CD8-positive, alpha-beta memory T cell (primary cell): ENCODE results near the gene KRTAP12-2. TPM values are rescaled to one million over a fixed set of nuclear protein-coding genes. Genes with fewer than 3 reads are reported as not detected.

Experiments
- CTCF ChIA-PET: fragments of 350-600 bp; sonication (Branson Sonifier 250); formaldehyde crosslinking; loops from one replicate; lab custom pipeline; 2021; ENCODE audit warnings: antibody characterized with exemption; lab: Charles Lee
- POLR2A ChIA-PET: fragments of 350-600 bp; sonication (Branson Sonifier 250); formaldehyde crosslinking; loops from one replicate; lab custom pipeline; 2021; ENCODE audit warnings: antibody characterized with exemption; lab: Charles Lee
- DNase-seq, 5 donors: peaks; one replicate each; pipeline versions ENCODE4 v3.0.0 to v3.0.0-alpha.2; 2020 to 2022; ENCODE audit warnings: mixed read lengths in 1 of 5
- H3K27ac ChIP-seq: one replicate; pipeline ENCODE4 v1.7.0; 2013; ENCODE audit warnings: low read depth, mild to moderate bottlenecking, low read length, moderate library complexity
- H3K27me3 ChIP-seq: 2 replicates; pipeline ENCODE4 v1.7.0; 2013; ENCODE audit warnings: low read length, mild to moderate bottlenecking; ENCODE audit not compliant: insufficient read depth, poor library complexity, severe bottlenecking
- H3K36me3 ChIP-seq: 2 replicates; pipeline ENCODE4 v1.7.0; 2013; ENCODE audit warnings: mild to moderate bottlenecking, low read length, moderate library complexity; ENCODE audit not compliant: insufficient read depth
- H3K4me1 ChIP-seq: 2 replicates; pipeline ENCODE4 v1.7.0; 2013; ENCODE audit warnings: mild to moderate bottlenecking, low read length, moderate library complexity; ENCODE audit not compliant: insufficient read depth
- H3K4me3 ChIP-seq: 2 replicates; pipeline ENCODE4 v1.7.0; 2013; ENCODE audit warnings: mild to moderate bottlenecking, low read length
- H3K9me3 ChIP-seq: 2 replicates; pipeline ENCODE4 v1.7.0; 2013; ENCODE audit warnings: mild to moderate bottlenecking, low read length
- H3K27ac Mint-ChIP-seq, 8 donors: one replicate each; pipeline ENCODE4 v1.8.0; 2020 to 2021; ENCODE audit warnings: mixed read lengths in 8 of 8, mild to moderate bottlenecking in 6 of 8, inconsistent platforms in 3 of 8, moderate library complexity in 3 of 8
- H3K27me3 Mint-ChIP-seq, 2 donors: one replicate each; pipeline ENCODE4 v1.8.0; 2020 to 2021; ENCODE audit warnings: mixed read lengths in 2 of 2, mild to moderate bottlenecking in 1 of 2, moderate library complexity in 1 of 2
- H3K36me3 Mint-ChIP-seq, 3 donors: one replicate each; pipeline ENCODE4 v1.8.0; 2020 to 2021; ENCODE audit warnings: mixed read lengths in 3 of 3, inconsistent platforms in 1 of 3, mild to moderate bottlenecking in 1 of 3
- H3K4me1 Mint-ChIP-seq, 3 donors: one replicate each; pipeline ENCODE4 v1.8.0; 2020 to 2021; ENCODE audit warnings: mixed read lengths in 3 of 3, inconsistent platforms in 1 of 3, mild to moderate bottlenecking in 1 of 3
- H3K4me3 Mint-ChIP-seq, 7 donors: one replicate each; pipeline ENCODE4 v1.8.0; 2020 to 2021; ENCODE audit warnings: mixed read lengths in 7 of 7, mild to moderate bottlenecking in 6 of 7, moderate library complexity in 4 of 7, inconsistent platforms in 2 of 7
- H3K9me3 Mint-ChIP-seq, 5 donors: one replicate each; pipeline ENCODE4 v1.8.0; 2020 to 2022; ENCODE audit warnings: mixed read lengths in 5 of 5, mild to moderate bottlenecking in 3 of 5, moderate library complexity in 2 of 5, inconsistent platforms in 1 of 5
- polyA plus RNA-seq: library from polyadenylated mRNA; unstranded; fragments of 300-500 nt; fragmentation: Illumina TruSeq; gene quantifications from one replicate; pipeline ENCODE4 v1.2.3, GENCODE V29; 2021
- total RNA-seq, 2 experiments: library from RNA; stranded (reverse); gene quantifications; one replicate each; pipeline ENCODE4 v1.2.3, GENCODE V29; 2021

The KRTAP12-2 gene
- total and polyA plus RNA-seq, 3 experiments from 2014 or later = not detected

- Histone ChIP-seq H3K4me3 (no peak overlapping the region), H3K36me3 (no peaks in the 10 kb centered on the region), H3K4me1 (peaks cover 30% of the 10 kb centered on the region), H3K27me3 (no peaks in the 10 kb centered on the region), H3K9me3 (peaks cover 7% of the 10 kb centered on the region), H3K27ac (no peak overlapping the region)
- Mint-ChIP-seq H3K4me3 (peak overlapping the region in 6 of 7 donors; percentile 10 to 72 (median 55)), H3K36me3 (peaks cover 7 to 42% (median 15%) of the 10 kb centered on the region in 3 donors), H3K4me1 (peaks cover 44 to 58% (median 46%) of the 10 kb centered on the region in 3 donors), H3K9me3 (peaks cover 20 to 44% (median 40%) of the 10 kb centered on the region in 5 donors), H3K27ac (peak overlapping the region in 6 of 8 donors; percentile 54 to 85 (median 78)), H3K27me3 (no peaks in the 10 kb centered on the region)
- ChIA-PET CTCF (interaction anchor here (0.9 to 2.1 kb wide), 3 partner anchors 31 to 116 kb away, joined by 3 to 7 read pairs (median 3); partner anchors contain the start of gene KRTAP12-3), POLR2A (no interaction called here)
- peak in 2 of 5 donors; percentile 13 to 47 for DNase-seq
Measured at GRCh38 chr21:44626262-44626661, 40.5 kb downstream of the KRTAP12-2 start.

- peak overlapping the region in 2 of 7 donors; percentile 34 to 54 for H3K4me3 Mint-ChIP-seq
- Histone ChIP-seq H3K4me3 (no peak overlapping the region), H3K36me3 (no peaks in the 10 kb centered on the region), H3K27ac (no peak overlapping the region), H3K9me3 (peaks cover 7% of the 10 kb centered on the region), H3K4me1 (peaks cover 30% of the 10 kb centered on the region), H3K27me3 (no peaks in the 10 kb centered on the region)
- ChIA-PET POLR2A (no interaction called here), CTCF (interaction anchor here (0.9 to 2.1 kb wide), 3 partner anchors 32 to 115 kb away, joined by 3 to 7 read pairs (median 3); partner anchors contain the start of gene KRTAP12-3)
- H3K36me3 Mint-ChIP-seq = peaks cover 5 to 39% (median 13%) of the 10 kb centered on the region in 3 donors
- peaks cover 18 to 43% (median 36%) of the 10 kb centered on the region in 5 donors for H3K9me3 Mint-ChIP-seq
- DNase-seq = no peak
- no peaks in the 10 kb centered on the region for H3K27me3 Mint-ChIP-seq
- H3K27ac Mint-ChIP-seq = peak overlapping the region in 3 of 8 donors; percentile 66 to 85 (median 72)
- H3K4me1 Mint-ChIP-seq = peaks cover 40 to 53% (median 41%) of the 10 kb centered on the region in 3 donors
Measured at GRCh38 chr21:44625756-44626155, 41.0 kb downstream of the KRTAP12-2 start.

GRCh38 chr21:44623575-44623974 lies 43.2 kb downstream of the KRTAP12-2 start:
- H3K4me3 Mint-ChIP-seq = peak overlapping the region in 1 of 7 donors; percentile 32
- H3K36me3 Mint-ChIP-seq = peaks cover 13 to 48% (median 21%) of the 10 kb centered on the region in 3 donors
- ChIA-PET POLR2A (no interaction called here), CTCF (no interaction called here)
- peaks cover 44 to 52% (median 47%) of the 10 kb centered on the region in 3 donors for H3K4me1 Mint-ChIP-seq
- H3K9me3 Mint-ChIP-seq = peaks cover 30 to 49% (median 45%) of the 10 kb centered on the region in 5 donors
- H3K27me3 Mint-ChIP-seq = no peaks in the 10 kb centered on the region
- Histone ChIP-seq H3K36me3 (no peaks in the 10 kb centered on the region), H3K4me3 (no peak overlapping the region), H3K27me3 (no peaks in the 10 kb centered on the region), H3K27ac (no peak overlapping the region), H3K4me1 (peaks cover 27% of the 10 kb centered on the region), H3K9me3 (peaks cover 7% of the 10 kb centered on the region)
- DNase-seq = no peak
- H3K27ac Mint-ChIP-seq = peak overlapping the region in 1 of 8 donors; percentile 12

- Mint-ChIP-seq H3K27ac (peak overlapping the region in 7 of 8 donors; percentile 44 to 95 (median 91)), H3K4me3 (peak overlapping the region in 3 of 7 donors; percentile 18 to 44 (median 20)), H3K36me3 (peaks cover 15 to 48% (median 21%) of the 10 kb centered on the region in 3 donors), H3K4me1 (peaks cover 47 to 60% (median 56%) of the 10 kb centered on the region in 3 donors), H3K27me3 (no peaks in the 10 kb centered on the region), H3K9me3 (peaks cover 30 to 49% (median 45%) of the 10 kb centered on the region in 5 donors)
- H3K4me3 ChIP-seq = no peak overlapping the region
- H3K36me3 ChIP-seq = no peaks in the 10 kb centered on the region
- H3K27me3 ChIP-seq = no peaks in the 10 kb centered on the region
- POLR2A ChIA-PET = interaction anchor here (1.9 kb wide), 1 partner anchor 38 kb away, joined by 23 read pairs; the partner anchor contains the start of gene KRTAP12-3
- no peak for DNase-seq
- CTCF ChIA-PET = interaction anchor here (1.3 to 3.1 kb wide), 5 partner anchors 18 to 110 kb away, joined by 3 to 14 read pairs (median 5); partner anchors contain the start of genes KRTAP10-10 and KRTAP12-3
- peaks cover 7% of the 10 kb centered on the region for H3K9me3 ChIP-seq
- H3K27ac ChIP-seq = no peak overlapping the region
- peaks cover 47% of the 10 kb centered on the region for H3K4me1 ChIP-seq
Measured at GRCh38 chr21:44619886-44620285, 46.8 kb downstream of the KRTAP12-2 start.

- Mint-ChIP-seq H3K4me1 (peaks cover 45 to 64% (median 54%) of the 10 kb centered on the region in 3 donors), H3K9me3 (peaks cover 29 to 41% (median 37%) of the 10 kb centered on the region in 5 donors), H3K27me3 (peaks cover 0 to 2% of the 10 kb centered on the region in 2 donors), H3K4me3 (peak overlapping the region; percentile 16 to 86 (median 73)), H3K36me3 (peaks cover 13 to 40% (median 21%) of the 10 kb centered on the region in 3 donors), H3K27ac (peak overlapping the region; percentile 70 to 95 (median 91))
- Histone ChIP-seq H3K9me3 (peaks cover 7% of the 10 kb centered on the region), H3K36me3 (no peaks in the 10 kb centered on the region), H3K4me1 (peaks cover 47% of the 10 kb centered on the region), H3K27me3 (no peaks in the 10 kb centered on the region), H3K4me3 (peak overlapping the region; percentile 5), H3K27ac (peak overlapping the region; percentile 57)
- DNase-seq = peak; percentile 20 to 81 (median 70)
- ChIA-PET CTCF (interaction anchor here (0.7 to 3.1 kb wide), 10 partner anchors 11 to 175 kb away, joined by 3 to 14 read pairs (median 4); partner anchors contain the start of genes KRTAP10-10, KRTAP10-5 and KRTAP12-3), POLR2A (interaction anchor here (1.2 to 1.9 kb wide), 2 partner anchors 35 to 39 kb away, joined by 4 to 23 read pairs; partner anchors contain the start of gene KRTAP12-3)
Measured at GRCh38 chr21:44618909-44619308, 47.8 kb downstream of the KRTAP12-2 start.

- peaks cover 12 to 36% (median 19%) of the 10 kb centered on the region in 3 donors for H3K36me3 Mint-ChIP-seq
- ChIA-PET CTCF (interaction anchor here (0.7 to 3.1 kb wide), 10 partner anchors 12 to 175 kb away, joined by 3 to 14 read pairs (median 4); partner anchors contain the start of genes KRTAP10-10, KRTAP10-5 and KRTAP12-3), POLR2A (interaction anchor here (0.6 to 1.9 kb wide), 3 partner anchors 35 to 137 kb away, joined by 4 to 23 read pairs (median 4); partner anchors contain the start of gene KRTAP12-3)
- peak overlapping the region; percentile 57 for H3K27ac ChIP-seq
- H3K27ac Mint-ChIP-seq = peak overlapping the region; percentile 70 to 95 (median 91)
- peaks cover 0 to 2% of the 10 kb centered on the region in 2 donors for H3K27me3 Mint-ChIP-seq
- no peaks in the 10 kb centered on the region for H3K36me3 ChIP-seq
- no peak for DNase-seq
- peaks cover 25 to 37% (median 33%) of the 10 kb centered on the region in 5 donors for H3K9me3 Mint-ChIP-seq
- H3K9me3 ChIP-seq = peaks cover 6% of the 10 kb centered on the region
- peaks cover 44 to 62% (median 54%) of the 10 kb centered on the region in 3 donors for H3K4me1 Mint-ChIP-seq
- peaks cover 47% of the 10 kb centered on the region for H3K4me1 ChIP-seq
- peak overlapping the region; percentile 16 to 86 (median 73) for H3K4me3 Mint-ChIP-seq
- no peaks in the 10 kb centered on the region for H3K27me3 ChIP-seq
- H3K4me3 ChIP-seq = peak overlapping the region; percentile 5
Measured at GRCh38 chr21:44618504-44618903, 48.2 kb downstream of the KRTAP12-2 start.

- H3K4me3 Mint-ChIP-seq = peak overlapping the region in 2 of 7 donors; percentile 20 to 78
- H3K4me1 Mint-ChIP-seq = peaks cover 42 to 59% (median 54%) of the 10 kb centered on the region in 3 donors
- Histone ChIP-seq H3K36me3 (no peaks in the 10 kb centered on the region), H3K27me3 (no peaks in the 10 kb centered on the region), H3K27ac (no peak overlapping the region), H3K9me3 (no peaks in the 10 kb centered on the region), H3K4me3 (no peak overlapping the region), H3K4me1 (peaks cover 47% of the 10 kb centered on the region)
- H3K27me3 Mint-ChIP-seq = peaks cover 0 to 2% of the 10 kb centered on the region in 2 donors
- ChIA-PET POLR2A (no interaction called here), CTCF (interaction anchor here (3.1 kb wide), 1 partner anchor 107 kb away, joined by 14 read pairs; no protein-coding TSS in a partner anchor)
- DNase-seq = no peak
- peak overlapping the region in 5 of 8 donors; percentile 33 to 83 (median 39) for H3K27ac Mint-ChIP-seq
- peaks cover 10 to 25% (median 17%) of the 10 kb centered on the region in 3 donors for H3K36me3 Mint-ChIP-seq
- peaks cover 18 to 27% (median 24%) of the 10 kb centered on the region in 5 donors for H3K9me3 Mint-ChIP-seq
Measured at GRCh38 chr21:44617071-44617501, 49.6 kb downstream of the KRTAP12-2 start.
